Gastrocnemius medialis (tissue), 4 donors: Measurements from ENCODE around the gene TCF4.

Experiments used
- POLR2A ChIP-seq, 2 donors: fragments of 450-650 bp; IDR thresholded peaks; one replicate each; pipeline ENCODE4 v1.6.1; 2017; ENCODE audit warnings: antibody characterized with exemption in 2 of 2, mild to moderate bottlenecking in 2 of 2, moderate library complexity in 2 of 2
- TF ChIP-seq, protein P1 (sequence below), 5 experiments: fragments of 450-650 bp in 3 of 5; fragments of 200-600 bp in 2 of 5; sonication (generic) in 2 of 5; IDR thresholded peaks in 4 of 5; conservative IDR thresholded peaks in 1 of 5; 1 replicate in 4 of 5; 2 replicates in 1 of 5; pipeline ENCODE4 v1.5.1; 2016 to 2019; ENCODE audit warnings: antibody characterized with exemption in 5 of 5, mild to moderate bottlenecking in 3 of 5, moderate library complexity in 3 of 5

DNA sequence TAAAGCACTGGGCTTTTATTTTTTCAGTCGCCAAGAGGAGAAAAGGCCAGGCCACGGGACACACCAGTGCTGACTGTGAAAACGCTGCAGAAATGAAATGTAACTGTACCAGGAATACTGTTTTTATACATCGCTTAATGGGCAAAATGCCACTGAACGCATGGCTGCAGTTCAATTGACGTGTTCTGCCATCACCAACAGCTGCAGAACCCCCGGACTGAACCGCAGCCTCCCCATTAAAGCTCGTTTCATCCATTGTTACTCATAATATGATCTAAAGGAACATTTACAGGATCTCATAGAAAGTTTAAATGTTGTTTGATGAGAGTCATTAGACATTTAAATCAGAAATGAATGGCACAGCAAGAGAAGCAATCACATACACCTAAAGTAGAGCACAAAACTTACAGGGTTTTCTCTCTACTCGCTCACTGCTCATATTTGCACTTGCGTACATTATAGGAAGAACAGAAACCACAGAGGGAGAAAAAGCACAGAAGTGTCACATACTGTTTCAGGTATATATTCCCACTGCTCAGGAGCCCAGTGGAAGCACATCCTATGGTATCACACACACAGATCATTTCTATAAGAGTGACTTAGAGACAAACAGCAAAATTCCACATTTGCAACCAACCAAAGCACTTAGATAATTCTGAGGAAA, 35.3 kb downstream of the TCF4 start:
- no peak for TF ChIP-seq POLR2A (IDR thresholded peaks at IDR 0.05)
- TF ChIP-seq, protein P1, sequence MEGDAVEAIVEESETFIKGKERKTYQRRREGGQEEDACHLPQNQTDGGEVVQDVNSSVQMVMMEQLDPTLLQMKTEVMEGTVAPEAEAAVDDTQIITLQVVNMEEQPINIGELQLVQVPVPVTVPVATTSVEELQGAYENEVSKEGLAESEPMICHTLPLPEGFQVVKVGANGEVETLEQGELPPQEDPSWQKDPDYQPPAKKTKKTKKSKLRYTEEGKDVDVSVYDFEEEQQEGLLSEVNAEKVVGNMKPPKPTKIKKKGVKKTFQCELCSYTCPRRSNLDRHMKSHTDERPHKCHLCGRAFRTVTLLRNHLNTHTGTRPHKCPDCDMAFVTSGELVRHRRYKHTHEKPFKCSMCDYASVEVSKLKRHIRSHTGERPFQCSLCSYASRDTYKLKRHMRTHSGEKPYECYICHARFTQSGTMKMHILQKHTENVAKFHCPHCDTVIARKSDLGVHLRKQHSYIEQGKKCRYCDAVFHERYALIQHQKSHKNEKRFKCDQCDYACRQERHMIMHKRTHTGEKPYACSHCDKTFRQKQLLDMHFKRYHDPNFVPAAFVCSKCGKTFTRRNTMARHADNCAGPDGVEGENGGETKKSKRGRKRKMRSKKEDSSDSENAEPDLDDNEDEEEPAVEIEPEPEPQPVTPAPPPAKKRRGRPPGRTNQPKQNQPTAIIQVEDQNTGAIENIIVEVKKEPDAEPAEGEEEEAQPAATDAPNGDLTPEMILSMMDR (IDR thresholded peaks at IDR 0.05 in 4 of 5, conservative IDR thresholded peaks at IDR 0.05 in 1 of 5), result no peak
